ENCODE data around the gene ADSS1.
A peak's percentile ranks its signal among the peaks of the same experiment; 100 is the strongest.

ADSS1 gene

GRCh38 chr14:104723651-104724406, at the start of gene ADSS1:
Gene ADSS1 (plus strand): TSS chr14:104724229. CDS start chr14:104724271, 42 bp downstream.
- Histone ChIP-seq H3K9me3 (ENCODE audit: control insufficient read depth in 5 of 5, low read length in 5 of 5) (no peaks in the 10 kb centered on the region), H3K27me3 (ENCODE audit: control insufficient read depth in 5 of 5, insufficient read depth in 4 of 5, low read length in 5 of 5) (no peaks in the 10 kb centered on the region), H3K9ac (ENCODE audit: low read length in 5 of 5) (peak within 1 kb of the TSS in 4 of 5 donors; percentile 37 to 72 (median 52)), H3K27ac (ENCODE audit: low read depth, low read length) (peak within 1 kb of the TSS; percentile 46), H3K4me3 (ENCODE audit: low read depth in 1 of 5, low read length in 5 of 5) (peak within 1 kb of the TSS; percentile 35 to 78 (median 67)), H3K4me1 (ENCODE audit: control insufficient read depth in 5 of 5, insufficient read depth in 5 of 5, low read length in 5 of 5) (peaks cover 0 to 55% (median 41%) of the 10 kb centered on the region in 5 donors), H3K36me3 (ENCODE audit: control insufficient read depth in 5 of 5, insufficient read depth in 5 of 5, low read length in 5 of 5) (peaks cover 0 to 29% (median 24%) of the 10 kb centered on the region in 5 donors)

GRCh38 chr14:104675447-104675846, 48.6 kb upstream of the ADSS1 start:
- H3K27ac ChIP-seq (ENCODE audit: low read depth, low read length): no peak overlapping the region
- no peaks in the 10 kb centered on the region for H3K9me3 ChIP-seq (ENCODE audit: control insufficient read depth in 5 of 5, low read length in 5 of 5)
- H3K27me3 ChIP-seq (ENCODE audit: control insufficient read depth in 5 of 5, insufficient read depth in 4 of 5, low read length in 5 of 5): no peaks in the 10 kb centered on the region

GRCh38 chr14:104676130-104676693, 47.8 kb upstream of the ADSS1 start:
- no peaks in the 10 kb centered on the region for H3K27me3 ChIP-seq (ENCODE audit: control insufficient read depth in 5 of 5, insufficient read depth in 4 of 5, low read length in 5 of 5)
- no peak overlapping the region for H3K9ac ChIP-seq (ENCODE audit: low read length in 5 of 5)
- peaks cover 6 to 45% (median 42%) of the 10 kb centered on the region in 5 donors for H3K4me1 ChIP-seq (ENCODE audit: control insufficient read depth in 5 of 5, insufficient read depth in 5 of 5, low read length in 5 of 5)
- no peak overlapping the region for H3K27ac ChIP-seq (ENCODE audit: low read depth, low read length)
- H3K4me3 ChIP-seq (ENCODE audit: low read depth in 1 of 5, low read length in 5 of 5): no peak overlapping the region
- H3K36me3 ChIP-seq (ENCODE audit: control insufficient read depth in 5 of 5, insufficient read depth in 5 of 5, low read length in 5 of 5): no peaks in the 10 kb centered on the region
- H3K9me3 ChIP-seq (ENCODE audit: control insufficient read depth in 5 of 5, low read length in 5 of 5): no peaks in the 10 kb centered on the region

More at GRCh38 chr14:104675447-104675846, 48.6 kb upstream of the ADSS1 start:
- H3K9ac ChIP-seq (ENCODE audit: low read length in 5 of 5): no peak overlapping the region
- peaks cover 2 to 37% (median 34%) of the 10 kb centered on the region in 5 donors for H3K4me1 ChIP-seq (ENCODE audit: control insufficient read depth in 5 of 5, insufficient read depth in 5 of 5, low read length in 5 of 5)
- no peaks in the 10 kb centered on the region for H3K36me3 ChIP-seq (ENCODE audit: control insufficient read depth in 5 of 5, insufficient read depth in 5 of 5, low read length in 5 of 5)
- H3K4me3 ChIP-seq (ENCODE audit: low read depth in 1 of 5, low read length in 5 of 5): no peak overlapping the region

GRCh38 chr14:104676694-104677511, 47.1 kb upstream of the ADSS1 start:
- H3K36me3 ChIP-seq (ENCODE audit: control insufficient read depth in 5 of 5, insufficient read depth in 5 of 5, low read length in 5 of 5): no peaks in the 10 kb centered on the region
- H3K4me1 ChIP-seq (ENCODE audit: control insufficient read depth in 5 of 5, insufficient read depth in 5 of 5, low read length in 5 of 5): peaks cover 9 to 52% (median 49%) of the 10 kb centered on the region in 5 donors
- H3K9me3 ChIP-seq (ENCODE audit: control insufficient read depth in 5 of 5, low read length in 5 of 5): no peaks in the 10 kb centered on the region
- H3K27ac ChIP-seq (ENCODE audit: low read depth, low read length): peak overlapping the region; percentile 80
- H3K27me3 ChIP-seq (ENCODE audit: control insufficient read depth in 5 of 5, insufficient read depth in 4 of 5, low read length in 5 of 5): no peaks in the 10 kb centered on the region
- H3K9ac ChIP-seq (ENCODE audit: low read length in 5 of 5): peak overlapping the region in 3 of 5 donors; percentile 63 to 84 (median 83)
- peak overlapping the region in 4 of 5 donors; percentile 57 to 73 (median 64) for H3K4me3 ChIP-seq (ENCODE audit: low read depth in 1 of 5, low read length in 5 of 5)

GRCh38 chr14:104677512-104678332, 46.3 kb upstream of the ADSS1 start:
- peak overlapping the region; percentile 2 to 73 (median 63) for H3K4me3 ChIP-seq (ENCODE audit: low read depth in 1 of 5, low read length in 5 of 5)
- H3K9ac ChIP-seq (ENCODE audit: low read length in 5 of 5): peak overlapping the region; percentile 38 to 84 (median 66)
- H3K4me1 ChIP-seq (ENCODE audit: control insufficient read depth in 5 of 5, insufficient read depth in 5 of 5, low read length in 5 of 5): peaks cover 11 to 60% (median 57%) of the 10 kb centered on the region in 5 donors
- no peaks in the 10 kb centered on the region for H3K9me3 ChIP-seq (ENCODE audit: control insufficient read depth in 5 of 5, low read length in 5 of 5)
- no peaks in the 10 kb centered on the region for H3K36me3 ChIP-seq (ENCODE audit: control insufficient read depth in 5 of 5, insufficient read depth in 5 of 5, low read length in 5 of 5)
- no peaks in the 10 kb centered on the region for H3K27me3 ChIP-seq (ENCODE audit: control insufficient read depth in 5 of 5, insufficient read depth in 4 of 5, low read length in 5 of 5)
- peak overlapping the region; percentile 80 for H3K27ac ChIP-seq (ENCODE audit: low read depth, low read length)

- Histone ChIP-seq H3K9ac (ENCODE audit: low read length in 5 of 5) (peak overlapping the region; percentile 38 to 84 (median 66)), H3K27ac (ENCODE audit: low read depth, low read length) (peak overlapping the region; percentile 80), H3K27me3 (ENCODE audit: control insufficient read depth in 5 of 5, insufficient read depth in 4 of 5, low read length in 5 of 5) (no peaks in the 10 kb centered on the region), H3K4me1 (ENCODE audit: control insufficient read depth in 5 of 5, insufficient read depth in 5 of 5, low read length in 5 of 5) (peaks cover 11 to 62% (median 57%) of the 10 kb centered on the region in 5 donors), H3K4me3 (ENCODE audit: low read depth in 1 of 5, low read length in 5 of 5) (peak overlapping the region in 4 of 5 donors; percentile 57 to 73 (median 64)), H3K36me3 (ENCODE audit: control insufficient read depth in 5 of 5, insufficient read depth in 5 of 5, low read length in 5 of 5) (no peaks in the 10 kb centered on the region), H3K9me3 (ENCODE audit: control insufficient read depth in 5 of 5, low read length in 5 of 5) (no peaks in the 10 kb centered on the region)
These were observed 45.7 kb upstream of the ADSS1 start for GRCh38 chr14:104678346-104678745.

GRCh38 chr14:104678901-104679705, 44.9 kb upstream of the ADSS1 start:
- no peaks in the 10 kb centered on the region for H3K36me3 ChIP-seq (ENCODE audit: control insufficient read depth in 5 of 5, insufficient read depth in 5 of 5, low read length in 5 of 5)
- no peaks in the 10 kb centered on the region for H3K27me3 ChIP-seq (ENCODE audit: control insufficient read depth in 5 of 5, insufficient read depth in 4 of 5, low read length in 5 of 5)
- H3K9ac ChIP-seq (ENCODE audit: low read length in 5 of 5): peak overlapping the region in 3 of 5 donors; percentile 25 to 83 (median 63)
- H3K27ac ChIP-seq (ENCODE audit: low read depth, low read length): peak overlapping the region; percentile 80
- no peaks in the 10 kb centered on the region for H3K9me3 ChIP-seq (ENCODE audit: control insufficient read depth in 5 of 5, low read length in 5 of 5)
- H3K4me1 ChIP-seq (ENCODE audit: control insufficient read depth in 5 of 5, insufficient read depth in 5 of 5, low read length in 5 of 5): peaks cover 13 to 62% (median 57%) of the 10 kb centered on the region in 5 donors
- H3K4me3 ChIP-seq (ENCODE audit: low read depth in 1 of 5, low read length in 5 of 5): peak overlapping the region in 1 of 5 donors; percentile 73

GRCh38 chr14:104680056-104680805, 43.8 kb upstream of the ADSS1 start:
- H3K4me3 ChIP-seq (ENCODE audit: low read depth in 1 of 5, low read length in 5 of 5): no peak overlapping the region
- H3K36me3 ChIP-seq (ENCODE audit: control insufficient read depth in 5 of 5, insufficient read depth in 5 of 5, low read length in 5 of 5): no peaks in the 10 kb centered on the region
- no peaks in the 10 kb centered on the region for H3K27me3 ChIP-seq (ENCODE audit: control insufficient read depth in 5 of 5, insufficient read depth in 4 of 5, low read length in 5 of 5)
- H3K9me3 ChIP-seq (ENCODE audit: control insufficient read depth in 5 of 5, low read length in 5 of 5): no peaks in the 10 kb centered on the region
- H3K4me1 ChIP-seq (ENCODE audit: control insufficient read depth in 5 of 5, insufficient read depth in 5 of 5, low read length in 5 of 5): peaks cover 13 to 62% (median 57%) of the 10 kb centered on the region in 5 donors
- H3K27ac ChIP-seq (ENCODE audit: low read depth, low read length): peak overlapping the region; percentile 92
- H3K9ac ChIP-seq (ENCODE audit: low read length in 5 of 5): peak overlapping the region in 2 of 5 donors; percentile 43 to 56

Data from subcutaneous abdominal adipose tissue (tissue), 5 donors.